Mesothelial cell of epicardium (in vitro differentiated cells): ENCODE data around the gene BMP6. TPM values are rescaled to one million over a fixed set of nuclear protein-coding genes. Genes with fewer than 3 reads are reported as not detected.

Source experiments
- DNase-seq, 2 experiments: peaks; one replicate each; pipeline ENCODE4 v3.0.0; 2021; ENCODE audit warnings: low spot score in 2 of 2; ENCODE audit not compliant: unreplicated experiment in 2 of 2
- H3K27ac Mint-ChIP-seq: 2 replicates; pipeline ENCODE4 v1.8.0; 2021; ENCODE audit warnings: mixed read lengths
- H3K27me3 Mint-ChIP-seq: 2 replicates; pipeline ENCODE4 v1.8.0; 2021; ENCODE audit warnings: low read depth, mixed read lengths
- H3K36me3 Mint-ChIP-seq: 2 replicates; pipeline ENCODE4 v1.8.0; 2021; ENCODE audit warnings: mixed read lengths
- H3K4me1 Mint-ChIP-seq: 2 replicates; pipeline ENCODE4 v1.8.0; 2021; ENCODE audit warnings: mixed read lengths
- H3K4me3 Mint-ChIP-seq: 2 replicates; pipeline ENCODE4 v1.8.0; 2021; ENCODE audit warnings: mild to moderate bottlenecking, moderate library complexity, mixed read lengths
- H3K9me3 Mint-ChIP-seq: 2 replicates; pipeline ENCODE4 v1.8.0; 2021; ENCODE audit warnings: mixed read lengths
- total RNA-seq: library from RNA; stranded (reverse); gene quantifications from 3 replicates; pipeline ENCODE4 v1.2.1, GENCODE V29; 2021
- TF ChIP-seq, protein P1 (sequence below): fragments of 200-600 bp; sonication (generic); IDR thresholded peaks from one replicate; pipeline ENCODE4 v1.5.0; 2021; ENCODE audit warnings: antibody characterized with exemption; ENCODE audit not compliant: unreplicated experiment

The BMP6 gene
- total RNA-seq, 1 donor from 2014 or later: 3.6 TPM

DNA sequence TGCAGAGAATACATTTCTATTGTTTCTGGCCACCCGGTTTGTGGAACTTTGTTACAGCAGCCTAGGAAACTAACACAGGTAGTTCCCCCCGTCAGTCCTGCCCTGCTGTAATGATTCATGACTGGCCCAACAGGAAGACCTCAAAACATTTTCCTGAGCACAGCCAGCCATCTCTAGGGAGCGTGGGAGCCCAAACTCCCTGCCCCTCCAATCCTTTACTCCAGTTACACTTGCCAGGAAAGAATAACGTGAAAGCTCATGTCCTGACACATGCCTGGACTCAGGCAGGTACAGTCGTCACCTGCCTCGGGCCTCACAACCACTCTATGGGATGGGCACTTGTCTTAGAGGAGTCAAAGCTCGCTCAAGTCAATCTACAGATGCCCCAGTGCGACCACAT lies 176.3 kb downstream of the BMP6 start:
- H3K4me1 Mint-ChIP-seq: peaks cover 1% of the 10 kb centered on the region
- DNase-seq: no peak
- TF ChIP-seq, protein P1, sequence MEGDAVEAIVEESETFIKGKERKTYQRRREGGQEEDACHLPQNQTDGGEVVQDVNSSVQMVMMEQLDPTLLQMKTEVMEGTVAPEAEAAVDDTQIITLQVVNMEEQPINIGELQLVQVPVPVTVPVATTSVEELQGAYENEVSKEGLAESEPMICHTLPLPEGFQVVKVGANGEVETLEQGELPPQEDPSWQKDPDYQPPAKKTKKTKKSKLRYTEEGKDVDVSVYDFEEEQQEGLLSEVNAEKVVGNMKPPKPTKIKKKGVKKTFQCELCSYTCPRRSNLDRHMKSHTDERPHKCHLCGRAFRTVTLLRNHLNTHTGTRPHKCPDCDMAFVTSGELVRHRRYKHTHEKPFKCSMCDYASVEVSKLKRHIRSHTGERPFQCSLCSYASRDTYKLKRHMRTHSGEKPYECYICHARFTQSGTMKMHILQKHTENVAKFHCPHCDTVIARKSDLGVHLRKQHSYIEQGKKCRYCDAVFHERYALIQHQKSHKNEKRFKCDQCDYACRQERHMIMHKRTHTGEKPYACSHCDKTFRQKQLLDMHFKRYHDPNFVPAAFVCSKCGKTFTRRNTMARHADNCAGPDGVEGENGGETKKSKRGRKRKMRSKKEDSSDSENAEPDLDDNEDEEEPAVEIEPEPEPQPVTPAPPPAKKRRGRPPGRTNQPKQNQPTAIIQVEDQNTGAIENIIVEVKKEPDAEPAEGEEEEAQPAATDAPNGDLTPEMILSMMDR: no peak
- H3K9me3 Mint-ChIP-seq: no peaks in the 10 kb centered on the region
- H3K27ac Mint-ChIP-seq: no peak overlapping the region
- H3K27me3 Mint-ChIP-seq: no peaks in the 10 kb centered on the region
- H3K4me3 Mint-ChIP-seq: no peak overlapping the region
- peaks cover 39% of the 10 kb centered on the region for H3K36me3 Mint-ChIP-seq

DNA sequence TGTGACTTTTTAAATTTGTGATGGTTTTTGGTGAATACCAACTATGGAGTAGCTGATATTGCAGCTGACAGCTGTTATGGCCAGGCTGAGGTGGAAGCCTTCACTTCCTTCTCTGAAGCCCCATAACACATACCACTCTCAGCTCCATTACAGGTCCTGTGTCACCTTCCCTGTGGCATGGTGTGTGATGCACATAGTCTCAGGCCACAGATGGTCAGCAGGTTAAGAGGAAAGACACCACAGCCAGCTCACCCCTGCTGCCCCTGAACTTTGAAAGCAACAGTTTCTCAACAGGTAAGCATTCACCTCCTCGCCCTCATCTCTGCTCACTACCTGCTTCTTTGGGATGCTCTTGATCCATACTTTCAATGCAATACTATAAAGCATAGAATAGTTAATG lies 177.0 kb downstream of the BMP6 start:
- Mint-ChIP-seq H3K4me1 (peaks cover 1% of the 10 kb centered on the region), H3K27ac (no peak overlapping the region), H3K9me3 (no peaks in the 10 kb centered on the region), H3K4me3 (no peak overlapping the region), H3K27me3 (no peaks in the 10 kb centered on the region), H3K36me3 (peaks cover 33% of the 10 kb centered on the region)
- no peak for DNase-seq
- TF ChIP-seq, protein P1: no peak

DNA sequence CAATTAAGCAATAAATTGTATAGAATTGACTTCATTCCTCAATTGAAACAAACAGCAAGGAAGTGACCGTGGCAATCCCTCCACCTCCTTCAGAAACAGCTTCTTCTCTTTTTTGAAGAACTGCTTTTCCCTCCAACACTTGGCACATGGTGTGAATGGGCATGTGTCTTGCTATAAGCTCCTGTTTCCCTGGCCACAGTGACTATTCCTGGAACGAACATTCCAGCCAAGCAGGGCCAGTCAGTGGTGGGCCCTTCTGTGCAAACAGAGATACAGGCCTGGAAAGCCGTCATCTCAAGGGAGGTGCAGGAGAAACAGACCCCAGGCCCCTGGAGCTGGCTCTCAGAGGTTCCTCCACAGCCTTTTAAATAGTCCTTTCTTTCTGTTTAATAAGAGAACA lies 177.8 kb downstream of the BMP6 start:
- Mint-ChIP-seq H3K27me3 (no peaks in the 10 kb centered on the region), H3K4me1 (peaks cover 4% of the 10 kb centered on the region), H3K27ac (no peak overlapping the region), H3K4me3 (no peak overlapping the region), H3K36me3 (peaks cover 27% of the 10 kb centered on the region), H3K9me3 (no peaks in the 10 kb centered on the region)
- DNase-seq: no peak
- TF ChIP-seq, protein P1: no peak

DNA sequence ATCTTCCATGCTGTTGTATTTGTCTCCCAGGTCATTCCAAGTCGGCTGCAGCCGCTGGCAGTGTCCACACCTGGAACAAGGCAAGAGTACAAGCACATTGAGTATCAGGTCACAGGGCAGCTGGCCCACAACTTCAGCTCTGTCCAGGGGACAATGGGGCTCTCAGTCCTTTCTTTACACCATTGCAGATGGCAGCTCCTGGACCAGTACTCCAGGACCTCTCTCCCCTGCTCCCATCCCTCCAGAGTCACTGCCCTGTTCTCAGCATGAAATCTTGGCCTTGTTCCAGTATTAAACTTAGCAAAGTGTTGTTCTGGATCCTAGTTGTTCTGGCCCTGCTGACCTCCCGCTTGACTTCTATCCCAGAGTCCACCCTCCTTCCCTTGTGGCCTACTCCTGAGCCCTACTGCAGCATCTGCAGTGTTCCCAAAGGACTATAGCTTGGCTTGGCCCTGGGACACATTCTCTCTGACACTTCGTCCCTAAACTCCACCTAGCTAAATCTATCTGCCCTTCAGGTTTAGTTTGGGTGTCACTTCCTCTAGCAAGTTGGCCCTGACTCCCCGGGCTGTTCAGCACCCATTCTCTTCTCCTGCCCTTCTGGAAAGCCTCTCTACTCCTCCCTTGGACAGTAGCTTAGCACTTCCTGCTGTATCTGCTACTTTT lies 178.9 kb downstream of the BMP6 start:
- peak in 1 of 2 experiments; percentile 10 for DNase-seq
- H3K9me3 Mint-ChIP-seq: no peaks in the 10 kb centered on the region
- no peak overlapping the region for H3K4me3 Mint-ChIP-seq
- peaks cover 24% of the 10 kb centered on the region for H3K36me3 Mint-ChIP-seq
- H3K4me1 Mint-ChIP-seq: peaks cover 12% of the 10 kb centered on the region
- TF ChIP-seq, protein P1: no peak
- H3K27me3 Mint-ChIP-seq: no peaks in the 10 kb centered on the region
- no peak overlapping the region for H3K27ac Mint-ChIP-seq

DNA sequence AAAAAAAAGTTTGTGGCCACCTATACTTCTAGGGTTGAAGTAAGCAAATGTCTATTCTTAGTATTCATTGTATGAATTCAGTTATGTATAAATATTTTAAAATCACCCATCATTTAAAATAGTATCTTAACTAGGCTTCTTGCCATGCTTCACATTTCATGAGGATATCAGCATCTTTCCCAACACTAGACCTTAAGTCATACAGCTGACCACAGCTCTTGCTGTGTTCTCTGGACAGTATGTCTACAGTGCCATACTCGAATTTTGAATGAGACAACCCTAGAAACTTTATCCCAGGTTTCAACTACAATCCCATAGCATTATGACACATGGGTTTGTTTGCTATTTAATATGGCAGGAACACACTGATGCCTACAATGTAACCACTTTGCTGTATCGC lies 179.5 kb downstream of the BMP6 start:
- TF ChIP-seq, protein P1: no peak
- Mint-ChIP-seq H3K27ac (no peak overlapping the region), H3K27me3 (no peaks in the 10 kb centered on the region), H3K4me3 (no peak overlapping the region), H3K4me1 (peaks cover 12% of the 10 kb centered on the region), H3K9me3 (no peaks in the 10 kb centered on the region), H3K36me3 (peaks cover 22% of the 10 kb centered on the region)
- no peak for DNase-seq

DNA sequence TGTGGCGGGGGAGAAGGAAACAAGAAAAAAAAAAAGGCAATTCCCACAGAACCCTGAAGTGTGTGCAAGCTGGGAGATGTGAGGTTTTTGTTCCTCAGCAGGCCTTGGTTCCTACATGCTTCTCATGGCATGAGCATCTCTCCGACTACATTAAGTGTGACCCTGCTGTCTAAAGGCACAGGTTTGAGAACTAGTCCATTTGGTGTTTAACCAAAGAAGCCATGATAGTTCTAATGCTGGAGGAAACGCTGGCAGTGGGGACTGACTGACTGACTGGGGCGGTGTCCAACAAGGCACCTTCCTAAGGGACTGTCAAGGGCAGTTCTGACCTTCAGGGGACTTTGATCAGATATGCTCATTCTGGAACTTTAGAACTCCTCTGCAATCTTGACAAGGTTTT lies 180.8 kb downstream of the BMP6 start:
- TF ChIP-seq, protein P1: no peak
- no peak for DNase-seq
- no peak overlapping the region for H3K4me3 Mint-ChIP-seq
- no peaks in the 10 kb centered on the region for H3K9me3 Mint-ChIP-seq
- peaks cover 16% of the 10 kb centered on the region for H3K4me1 Mint-ChIP-seq
- no peak overlapping the region for H3K27ac Mint-ChIP-seq
- peaks cover 10% of the 10 kb centered on the region for H3K36me3 Mint-ChIP-seq
- H3K27me3 Mint-ChIP-seq: no peaks in the 10 kb centered on the region
